Measurements from ENCODE around the gene GBP7. TPM values are rescaled to one million over a fixed set of nuclear protein-coding genes. Genes with fewer than 3 reads are reported as not detected.
A peak's percentile ranks its signal among the peaks of the same experiment; 100 is the strongest.
"Not testable (repeated sequence)": the region's sequence is repeated elsewhere in the genome, so short reads cannot be mapped to it uniquely, and the experiment has no call there.

The GBP7 gene
- polyA plus RNA-seq, 5 donors = 0.15 to 0.26 (median 0.23) TPM; not detected in 1

DNA sequence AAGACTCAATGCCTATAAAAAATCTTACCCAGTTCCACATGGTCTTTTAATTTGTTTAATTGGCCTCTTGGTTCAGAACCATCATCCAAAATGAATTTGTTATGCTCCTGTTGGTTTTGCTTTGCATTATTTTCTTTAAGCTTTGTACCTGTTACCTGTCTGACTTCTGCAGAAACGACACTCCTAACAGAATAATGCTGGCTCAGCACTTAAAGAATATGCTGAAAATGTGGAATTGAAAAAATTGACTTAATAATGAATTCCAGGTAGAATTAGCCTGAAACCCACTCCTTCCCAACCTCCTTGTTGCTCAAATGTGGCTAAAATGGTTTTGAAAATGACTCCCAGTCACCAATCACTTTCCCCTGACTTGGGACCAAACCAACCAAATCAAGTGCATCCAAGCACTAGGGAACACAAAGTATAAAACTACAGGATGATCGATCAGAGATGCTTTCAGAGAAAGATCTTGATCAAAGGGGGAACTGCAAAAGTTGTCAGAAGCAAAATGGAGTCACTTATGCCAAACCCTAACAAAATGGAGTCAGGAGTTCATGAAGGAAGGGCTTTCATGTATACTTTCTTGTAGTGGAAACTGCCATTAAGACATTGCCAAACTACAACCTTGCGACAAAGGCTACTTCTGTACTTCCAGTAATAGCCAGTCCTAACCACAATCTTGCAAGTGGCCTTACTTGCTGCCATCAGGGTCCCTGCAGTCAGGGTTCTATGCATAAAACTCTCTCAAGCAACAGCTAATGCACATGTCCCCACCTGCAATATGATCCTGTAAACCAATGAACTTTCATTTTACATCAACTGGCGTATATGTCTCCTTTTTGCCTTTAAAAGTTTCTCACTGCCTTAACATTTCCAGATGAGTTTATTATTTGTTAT lies 5.4 kb downstream of the GBP7 start:
- no peak for DNase-seq

DNA sequence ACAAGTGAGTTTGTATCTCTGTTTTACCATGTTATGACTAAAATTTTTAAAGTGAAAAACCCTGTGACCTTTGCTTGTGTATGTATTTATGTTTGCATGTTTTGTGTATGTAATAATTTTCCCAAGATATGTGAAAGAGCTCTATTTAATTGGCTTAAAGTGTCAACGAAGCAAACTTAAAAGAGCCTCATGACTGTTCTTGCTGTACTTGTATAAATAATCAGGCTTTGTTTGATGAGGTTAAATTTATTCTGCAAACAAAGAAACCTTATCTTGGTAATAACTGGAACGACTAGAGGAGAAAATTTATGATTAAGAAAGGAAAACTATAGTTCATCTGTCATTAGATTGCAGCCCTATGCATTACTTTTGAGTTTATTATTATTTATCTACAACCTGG lies 6.6 kb downstream of the GBP7 start:
- DNase-seq = no peak

DNA sequence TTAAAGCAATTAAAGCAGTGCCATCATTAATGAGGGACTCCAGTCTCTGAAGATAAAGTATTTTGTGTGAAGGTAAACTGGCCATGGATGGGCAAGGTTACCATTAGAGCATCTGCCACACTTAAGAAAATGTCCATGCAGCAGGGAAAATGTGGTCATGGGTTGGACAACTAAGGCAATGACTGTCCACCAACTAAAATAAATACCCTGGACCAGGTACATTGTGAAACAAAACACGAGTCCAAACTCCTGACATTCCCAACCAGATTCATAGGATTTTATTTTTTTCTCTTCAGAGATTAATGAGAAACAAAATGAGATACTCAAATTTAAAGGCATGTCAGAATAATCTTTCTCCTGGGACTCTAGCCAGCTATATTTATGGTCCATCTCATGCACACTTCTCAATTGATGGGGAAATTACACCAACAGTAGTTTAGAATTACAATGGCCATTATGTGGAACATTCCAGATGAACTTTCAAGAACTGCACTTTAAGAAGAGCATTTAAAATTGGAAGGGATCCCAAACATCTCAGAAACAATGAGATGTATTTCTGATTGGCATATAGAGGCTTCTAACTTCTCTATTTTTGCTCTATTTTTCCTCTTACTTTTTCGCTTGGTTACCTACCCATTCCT lies 8.1 kb downstream of the GBP7 start:
- DNase-seq = peak; percentile 41 to 49

DNA sequence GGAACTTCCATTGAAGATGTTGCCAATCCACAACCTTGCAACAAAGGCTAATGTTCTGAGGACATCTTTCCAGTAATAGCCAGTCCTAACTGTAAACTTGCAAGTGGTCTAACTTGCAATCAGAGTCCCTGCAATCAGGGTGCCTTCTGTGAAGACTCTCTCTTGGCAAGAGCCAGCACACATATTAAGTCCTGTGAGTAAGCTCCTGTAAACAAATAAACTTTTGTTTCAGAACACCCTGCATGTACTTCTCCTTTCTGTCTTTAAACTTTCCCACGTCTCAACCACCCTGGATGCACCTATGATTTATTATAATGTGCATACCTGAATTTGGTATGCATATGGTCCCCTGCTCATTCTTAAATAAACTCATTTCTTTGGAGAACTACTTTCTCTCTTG lies 9.1 kb downstream of the GBP7 start:
- DNase-seq = no peak

DNA sequence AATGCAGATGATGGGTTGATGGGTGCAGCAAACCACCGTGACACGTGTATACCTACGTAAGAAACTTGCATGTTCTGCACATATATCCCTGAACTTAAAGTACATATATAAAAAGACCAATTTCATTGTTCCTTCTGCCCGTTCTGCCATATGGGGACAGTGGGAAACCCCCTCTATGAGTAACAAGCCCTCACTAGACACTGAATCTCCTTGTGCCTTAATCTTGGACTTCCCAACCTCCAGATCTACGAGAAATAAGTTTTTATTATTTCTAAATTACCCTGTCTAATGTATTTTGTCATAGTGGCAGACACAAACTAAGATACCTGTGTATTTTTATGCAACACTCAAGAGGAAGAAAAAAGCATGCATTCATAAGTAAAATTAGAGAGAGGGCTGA lies 10.0 kb downstream of the GBP7 start:
- DNase-seq = no peak

DNA sequence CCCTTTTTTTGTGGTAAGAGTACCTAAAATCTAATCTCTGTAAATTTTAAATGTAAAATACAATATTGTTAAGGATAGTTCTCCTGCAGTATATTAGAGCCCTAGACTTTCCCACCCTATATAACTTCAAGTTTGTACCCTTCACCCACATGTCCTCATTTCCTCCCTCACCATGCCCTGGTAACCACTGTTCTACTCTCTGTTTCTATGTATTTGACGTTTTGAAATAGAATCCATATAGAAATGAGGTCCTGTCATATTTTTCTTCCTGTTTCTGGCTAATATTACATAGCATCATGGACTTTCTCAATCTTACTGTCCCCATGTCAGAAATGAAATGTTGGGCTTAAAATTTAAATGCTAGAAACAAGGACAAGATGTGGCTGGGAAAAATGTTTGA lies 24.8 kb downstream of the GBP7 start:
- DNase-seq = no peak

DNA sequence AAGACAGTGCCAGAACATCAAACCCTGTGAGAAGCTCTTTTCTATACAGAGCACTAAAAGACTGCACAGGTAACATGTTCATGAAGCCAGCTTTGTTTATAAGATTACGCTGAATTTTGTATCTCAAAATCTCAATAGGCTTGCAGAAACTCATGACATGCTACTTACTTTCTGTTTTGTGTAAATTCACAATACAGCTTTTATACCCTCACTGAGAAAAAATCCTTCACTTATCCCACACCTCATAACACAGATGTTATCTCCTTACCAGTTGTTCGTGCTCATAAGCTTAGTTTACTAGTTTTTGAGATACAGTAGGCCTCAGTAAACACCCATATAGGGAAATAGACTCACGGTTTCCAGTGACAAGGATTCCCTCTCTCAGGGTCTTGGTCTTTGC lies 25.8 kb downstream of the GBP7 start:
- no peak for DNase-seq

DNA sequence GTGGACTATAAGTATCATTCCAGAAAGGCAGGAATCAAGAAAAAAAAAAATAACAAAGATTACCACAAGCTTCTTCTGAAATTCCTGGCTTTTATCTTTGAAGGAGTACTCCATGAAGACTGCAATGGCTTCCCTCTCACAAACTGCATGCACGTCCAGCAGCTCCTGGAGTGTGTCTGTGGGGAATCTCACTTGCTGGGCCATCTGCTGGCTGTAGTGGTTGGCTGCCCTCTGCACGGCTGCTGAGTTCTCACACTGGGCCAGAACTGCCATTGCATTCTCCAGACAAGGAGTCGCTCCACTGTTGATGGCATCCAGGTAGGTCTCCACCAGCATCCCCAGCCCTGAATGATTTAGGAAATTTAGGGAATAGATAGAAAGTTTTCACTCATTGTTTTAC lies 26.6 kb downstream of the GBP7 start:
- no peak for DNase-seq

DNA sequence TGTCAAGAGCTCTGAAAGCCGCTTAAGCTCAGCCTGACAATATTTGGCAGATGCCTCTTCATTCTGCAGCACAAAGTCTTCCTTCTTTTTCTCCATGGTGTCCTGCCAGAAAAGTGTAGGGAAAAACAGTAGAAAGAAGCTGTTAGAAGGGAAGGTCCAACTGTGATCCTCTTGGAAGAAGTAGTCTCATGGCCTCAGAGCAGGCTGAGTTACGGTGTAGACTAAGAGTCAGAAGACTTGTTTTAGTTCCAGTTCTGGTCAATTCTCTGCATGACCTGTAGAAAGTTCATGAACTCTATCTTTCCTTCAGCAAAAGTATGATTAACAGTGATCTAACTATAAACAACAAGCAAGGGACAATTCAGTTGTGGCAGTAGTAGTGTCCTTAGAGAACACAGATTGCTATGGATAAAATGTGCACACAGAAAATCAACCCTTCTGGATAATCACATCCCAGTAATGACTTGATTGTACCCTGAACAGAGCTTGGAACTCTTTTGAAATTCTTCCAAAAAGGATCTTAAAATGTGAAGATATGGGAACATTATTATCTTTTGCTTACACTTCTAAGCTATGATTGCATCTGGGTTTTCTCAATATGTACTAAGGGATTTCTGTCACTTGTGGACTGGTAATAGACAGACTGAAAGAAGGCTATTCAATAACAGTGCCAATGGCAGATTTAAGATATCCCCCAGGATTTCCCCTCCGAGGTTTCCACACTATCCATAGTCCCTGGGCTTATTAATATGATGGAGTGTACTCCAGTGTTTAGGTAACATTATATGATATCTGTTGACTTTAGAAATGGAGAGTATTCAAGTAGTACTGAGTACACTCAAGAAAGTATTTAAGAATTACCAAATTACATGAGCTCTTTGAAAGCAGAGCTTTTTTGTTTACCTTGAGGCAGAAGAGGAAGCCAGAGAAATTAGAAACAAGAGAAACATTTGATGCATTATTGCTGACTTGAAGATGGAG lies 27.8 kb downstream of the GBP7 start:
- DNase-seq = no peak

DNA sequence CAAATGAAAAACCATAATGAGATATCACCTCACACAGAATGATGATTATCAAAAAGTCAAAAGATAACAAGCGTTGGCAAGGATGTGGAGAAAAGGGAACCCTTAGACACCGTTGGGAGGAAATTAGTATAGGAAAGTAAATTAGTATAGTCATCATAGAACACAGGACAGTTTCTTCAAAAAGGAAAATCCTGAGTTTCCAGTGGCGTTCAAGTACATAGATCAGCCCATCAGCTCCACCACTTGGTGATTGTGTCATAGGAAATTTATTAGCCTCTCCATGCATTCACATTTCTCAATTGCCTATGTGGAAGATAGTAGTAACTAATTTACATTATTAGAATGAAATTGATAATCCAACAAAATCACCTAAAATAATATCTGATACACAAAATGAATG lies 29.1 kb downstream of the GBP7 start:
- DNase-seq = no peak

DNA sequence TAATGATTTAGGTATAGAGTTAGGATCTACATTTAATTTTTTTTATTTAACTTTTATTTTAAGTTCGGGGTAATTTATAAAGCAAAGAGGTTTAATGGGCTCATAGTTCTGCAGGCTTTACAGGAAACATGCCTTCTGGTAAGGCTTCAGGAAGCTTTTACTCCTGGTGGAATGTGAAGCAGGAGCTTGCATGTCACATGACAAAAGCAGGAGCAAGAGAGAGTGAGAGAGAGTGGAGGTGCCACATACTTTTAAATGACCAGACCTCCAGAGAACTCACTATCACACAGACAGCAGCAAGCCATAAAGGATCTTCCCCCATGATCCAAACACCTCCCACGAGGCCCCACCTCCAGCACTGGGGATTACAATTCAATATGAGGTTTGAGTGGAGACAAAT lies 32.3 kb downstream of the GBP7 start:
- DNase-seq = no peak

DNA sequence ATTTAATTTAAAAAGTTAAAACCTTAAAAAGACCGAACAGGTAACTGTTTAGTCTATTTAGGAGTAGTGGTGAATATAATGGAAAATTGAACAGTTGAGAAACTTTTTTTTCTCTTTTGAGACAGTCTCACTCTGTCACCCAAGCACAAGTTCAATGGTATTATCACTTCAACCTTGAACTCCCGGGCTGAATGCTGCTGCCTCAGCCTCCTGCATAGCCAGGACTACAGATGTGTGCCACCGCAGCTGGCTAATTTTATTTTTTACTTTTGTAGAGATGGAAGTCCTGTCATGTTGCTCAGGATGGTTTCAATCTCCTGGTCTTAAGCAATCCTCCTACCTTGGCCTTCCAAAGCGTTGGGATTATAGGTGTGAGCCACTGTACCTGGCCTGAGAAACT lies 33.6 kb downstream of the GBP7 start:
- DNase-seq = no peak

DNA sequence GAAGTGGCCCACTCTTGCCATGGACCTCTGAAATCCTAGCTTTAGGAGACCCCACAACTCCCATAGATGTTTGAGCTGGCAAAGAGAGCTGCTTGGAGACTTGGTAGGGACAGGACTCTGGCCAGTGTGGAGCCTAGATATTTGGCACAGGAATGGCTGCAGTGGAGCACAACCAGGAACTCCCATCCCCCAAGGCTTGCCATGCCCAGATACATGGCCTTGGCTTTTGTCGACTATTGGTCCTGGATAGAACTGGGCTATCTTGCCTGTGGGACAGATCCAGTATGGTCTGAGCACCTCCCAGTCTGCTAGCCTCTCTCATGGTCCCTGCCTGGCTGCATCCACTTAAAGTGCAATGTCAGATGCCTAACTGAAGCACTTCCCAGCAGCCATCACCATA lies 42.1 kb downstream of the GBP7 start:
- no peak for DNase-seq

DNA sequence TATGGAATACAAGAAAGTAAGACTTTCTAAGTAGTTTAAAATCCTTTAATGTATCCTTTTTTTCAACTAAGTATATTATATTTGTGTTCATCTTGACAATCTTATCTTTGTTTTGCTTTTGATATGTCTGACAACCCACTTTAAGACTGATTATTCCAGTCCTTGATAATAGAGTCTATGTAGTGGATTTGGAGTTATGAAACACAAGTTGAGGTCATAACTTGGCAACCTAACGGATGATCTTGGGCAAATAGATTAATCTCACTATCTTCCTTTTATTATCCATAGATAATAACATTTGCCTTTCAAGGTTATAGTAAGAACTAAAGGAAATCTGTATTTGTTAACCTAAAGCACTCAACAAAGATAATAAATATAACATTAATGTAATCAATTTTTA lies 45.1 kb downstream of the GBP7 start:
- no peak for DNase-seq

DNA sequence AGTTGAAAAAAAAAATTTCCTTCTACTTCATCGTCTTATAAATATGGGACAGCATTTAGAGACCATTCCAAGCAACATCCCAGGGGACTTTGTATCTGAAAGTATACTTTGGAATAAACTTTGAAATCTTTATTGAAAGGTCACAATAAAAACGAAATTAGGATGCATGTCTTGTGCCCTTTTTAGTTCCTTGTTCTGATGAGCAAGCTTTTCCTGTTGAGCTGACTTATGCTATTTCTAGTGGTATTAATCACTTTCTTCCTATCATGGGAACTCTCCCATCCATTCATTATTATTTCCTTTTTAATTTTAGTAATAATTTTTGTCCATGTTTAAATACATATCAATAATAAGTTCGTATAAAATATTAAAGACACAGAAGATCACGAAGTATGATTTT lies 45.9 kb downstream of the GBP7 start:
- DNase-seq = no peak

DNA sequence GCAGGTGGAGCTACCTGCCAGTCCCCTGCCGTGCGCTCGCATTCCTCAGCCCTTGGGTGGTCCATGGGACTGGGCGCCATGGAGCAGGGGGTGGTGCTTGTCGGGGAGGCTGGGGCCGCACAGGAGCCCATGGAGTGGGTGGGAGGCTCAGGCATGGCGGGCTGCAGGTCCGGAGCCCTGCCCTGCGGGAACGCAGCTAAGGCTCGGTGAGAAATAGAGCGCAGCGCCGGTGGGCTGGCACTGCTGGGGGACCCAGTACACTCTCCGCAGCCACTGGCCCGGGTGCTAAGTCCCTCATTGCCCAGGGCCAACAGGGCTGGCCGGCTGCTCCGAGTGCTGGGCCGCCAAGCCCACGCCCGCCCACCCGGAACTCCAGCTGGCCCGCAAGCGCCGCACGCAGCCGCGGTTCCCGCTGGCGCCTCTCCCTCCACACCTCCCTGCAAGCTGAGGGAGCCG lies 47.8 kb downstream of the GBP7 start:
- DNase-seq = not testable (repeated sequence)

DNA sequence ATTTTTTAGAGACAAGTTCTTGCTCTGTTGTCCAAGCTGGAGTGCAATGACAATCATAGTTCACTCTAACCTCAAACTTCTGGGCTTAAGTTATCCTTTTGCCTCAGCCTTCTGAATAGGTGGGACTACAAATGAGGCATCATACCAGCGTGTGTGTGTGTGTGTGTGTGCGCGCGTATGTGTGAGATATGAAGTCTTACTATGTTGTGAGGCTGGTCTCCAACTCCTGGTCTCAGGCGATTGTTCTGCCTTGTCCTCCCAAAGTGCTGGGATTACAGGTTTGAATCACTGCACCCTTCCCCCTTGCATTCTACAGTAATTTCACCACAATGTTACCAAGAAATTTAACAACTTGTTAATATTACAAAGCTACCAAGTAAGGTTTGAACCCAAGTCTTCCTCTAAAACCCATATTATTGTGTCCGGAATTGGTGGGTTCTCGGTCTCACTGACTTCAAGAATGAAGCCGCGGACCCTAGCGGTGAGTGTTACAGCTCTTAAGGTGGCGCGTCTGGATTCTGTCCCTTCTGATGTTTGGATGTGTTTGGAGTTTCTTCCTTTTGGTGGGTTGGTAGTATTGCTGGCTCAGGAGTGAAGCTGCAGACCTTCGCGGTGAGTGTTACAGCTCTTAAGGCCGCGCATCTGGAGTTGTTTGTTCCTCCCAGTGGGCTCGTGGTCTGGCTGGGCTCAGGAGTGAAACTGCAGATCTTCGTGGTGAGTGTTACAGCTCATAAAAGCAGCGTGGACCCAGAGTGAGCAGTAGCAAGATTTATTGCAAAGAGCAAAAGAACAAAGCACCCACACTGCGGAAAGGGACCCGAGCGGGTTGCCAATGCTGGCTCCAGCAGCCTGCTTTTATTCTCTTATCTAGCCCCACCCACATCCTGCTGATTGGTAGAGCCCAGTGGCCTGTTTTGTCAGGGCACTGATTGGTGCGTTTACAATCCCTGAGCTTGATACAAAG lies 48.9 kb downstream of the GBP7 start:
- not testable (repeated sequence) for DNase-seq

DNA sequence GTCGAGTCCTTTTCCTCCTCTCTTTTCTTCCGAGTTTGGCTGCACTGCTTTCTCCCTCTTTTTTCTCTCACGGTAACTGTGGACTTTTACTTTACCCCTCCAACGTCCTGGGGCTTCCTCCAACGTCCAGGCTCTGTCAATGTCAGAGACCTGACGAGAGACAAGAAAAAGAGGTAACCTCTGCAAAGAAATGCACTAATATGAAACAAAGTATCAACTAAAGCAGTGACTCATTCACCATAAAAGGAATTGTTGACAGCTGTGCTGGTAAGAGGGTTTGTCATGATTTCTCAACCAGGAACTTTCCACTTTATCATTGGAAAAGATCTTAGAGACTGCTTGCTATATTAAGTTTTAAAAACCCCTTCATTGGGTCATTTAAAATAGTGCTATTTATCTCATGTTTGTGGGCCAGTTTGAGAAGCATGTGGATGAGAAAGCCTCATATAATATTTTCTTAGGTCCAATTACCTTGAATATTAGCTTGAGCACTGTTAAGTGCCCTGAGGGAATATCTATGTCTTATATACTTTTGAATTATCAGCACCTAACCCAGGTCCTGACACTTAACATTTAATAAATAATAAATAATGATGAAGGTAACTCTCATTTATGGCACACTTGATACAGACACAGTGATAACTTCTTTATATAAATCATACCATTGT lies 49.8 kb downstream of the GBP7 start, which contains the start of gene GBP2:
TSS of gene GBP2 (minus strand) at position 202 of the 668 bp plus-strand sequence. CDS start 4,148 bp downstream, outside the sequence.
- DNase-seq = peak; percentile 19 to 32

DNA sequence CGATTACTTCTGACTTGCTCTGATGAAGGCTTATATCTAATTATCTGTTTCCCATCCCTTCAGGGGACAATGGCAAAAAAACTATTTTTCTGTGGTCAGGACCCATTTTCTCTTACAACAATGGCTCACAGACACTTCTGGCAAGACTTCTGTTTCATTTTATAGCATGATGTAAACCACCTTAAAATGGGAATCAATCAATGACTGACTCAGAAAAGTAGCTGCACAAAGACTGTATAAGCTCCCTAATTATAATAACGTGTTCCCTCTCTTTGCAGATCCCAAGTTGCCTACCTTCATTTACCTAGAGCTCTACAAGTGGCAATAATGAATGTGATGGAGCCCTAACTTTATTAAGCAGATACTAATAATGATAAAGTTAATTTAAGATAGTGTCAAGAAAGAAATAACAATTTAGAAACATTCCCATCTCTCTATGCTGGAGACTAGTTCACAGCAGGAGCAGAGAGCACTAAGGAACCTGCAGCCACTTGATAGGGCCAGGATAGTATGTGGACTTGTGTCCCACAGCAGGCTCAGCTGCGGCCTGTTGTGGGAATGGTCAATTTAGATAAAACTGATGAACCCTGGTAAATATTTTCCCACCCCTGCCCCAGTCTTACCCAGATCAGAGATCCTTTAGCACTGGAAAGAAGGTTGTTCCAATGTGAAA lies 50.4 kb downstream of the GBP7 start:
- DNase-seq = no peak

DNA sequence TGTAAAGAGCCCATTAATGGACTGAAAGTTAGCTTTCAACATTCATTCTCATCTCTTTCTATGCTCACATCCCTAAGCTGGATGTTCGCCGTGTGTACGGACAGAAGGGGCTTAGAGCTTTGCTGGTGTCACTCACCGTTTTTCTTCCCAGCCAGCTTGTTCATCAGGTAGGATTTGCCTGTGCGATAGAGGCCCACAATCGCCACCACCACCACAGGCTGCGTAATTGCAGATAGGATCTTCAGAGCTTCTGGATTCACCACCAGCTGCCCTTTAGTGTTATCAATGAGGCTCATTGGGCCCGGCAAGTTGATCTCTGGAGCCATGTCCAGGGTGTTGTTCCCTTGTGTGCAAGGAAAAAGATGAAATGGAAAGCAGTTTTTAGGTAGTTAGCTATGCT lies 54.2 kb downstream of the GBP7 start:
- DNase-seq = no peak
